B cell (primary cell): ENCODE data around the gene PSMB5. TPM values are rescaled to one million over a fixed set of nuclear protein-coding genes. Genes with fewer than 3 reads are reported as not detected.

Source experiments
- ATAC-seq: fragments of 200-7000 bp; cut with Tn5 transposase; one replicate; pipeline ENCODE4 v1.10.0; 2021; ENCODE audit warnings: low read depth, mild to moderate bottlenecking, moderate number of reproducible peaks, moderate library complexity
- CTCF ChIA-PET: fragments of 350-600 bp; sonication (Branson Sonifier 250); formaldehyde crosslinking; loops from one replicate; lab custom pipeline; 2021; ENCODE audit warnings: antibody characterized with exemption, inconsistent platforms; lab: Charles Lee
- POLR2A ChIA-PET: fragments of 350-600 bp; sonication (Branson Sonifier 250); formaldehyde crosslinking; loops from one replicate; lab custom pipeline; 2021; ENCODE audit warnings: antibody characterized with exemption; lab: Charles Lee
- DNase-seq: peaks from one replicate; pipeline ENCODE4 v3.0.0; 2013
- H2AFZ ChIP-seq: 2 replicates; pipeline ENCODE4 v1.6.1; 2012; ENCODE audit warnings: mild to moderate bottlenecking, low read depth, low read length; ENCODE audit not compliant: insufficient read depth, poor library complexity, severe bottlenecking
- H3K27ac ChIP-seq, 2 donors: 1 replicate in 1 of 2; 2 replicates in 1 of 2; pipeline ENCODE4 v1.5.1; 2012 to 2013; ENCODE audit warnings: low read length in 2 of 2, mild to moderate bottlenecking in 2 of 2, moderate library complexity in 1 of 2
- H3K27me3 ChIP-seq, 4 experiments: fragments of 200-600 bp in 1 of 4; sonication (generic) in 1 of 4; replicated peaks in 1 of 4; 1 replicate in 2 of 4; 2 replicates in 2 of 4; pipeline versions ENCODE4 v1.6.1 to v1.7.0; 2013 to 2016; ENCODE audit warnings: low read length in 3 of 4, mild to moderate bottlenecking in 2 of 4, mixed read lengths in 1 of 4, moderate library complexity in 1 of 4; ENCODE audit not compliant: insufficient read depth in 4 of 4, control insufficient read depth in 3 of 4; ENCODE audit errors: control extremely low read depth in 1 of 4
- H3K36me3 ChIP-seq, 2 experiments: replicated peaks in 1 of 2; 1 replicate in 1 of 2; 2 replicates in 1 of 2; pipeline versions ENCODE4 v1.6.1 to v1.7.1; 2013; ENCODE audit warnings: low read length in 1 of 2; ENCODE audit not compliant: insufficient read depth in 2 of 2, control insufficient read depth in 1 of 2; ENCODE audit errors: control extremely low read depth in 1 of 2, extremely low read depth in 1 of 2
- H3K4me1 ChIP-seq, 2 donors: fragments of 200-600 bp in 1 of 2; sonication (generic) in 1 of 2; 1 replicate in 1 of 2; 2 replicates in 1 of 2; pipeline versions ENCODE4 v1.5.1 to v1.6.1; 2013 to 2017; ENCODE audit warnings: low read length in 2 of 2; ENCODE audit not compliant: control insufficient read depth in 2 of 2, insufficient read depth in 2 of 2
- H3K4me2 ChIP-seq: replicated peaks from 2 replicates; pipeline ENCODE3; 2012; ENCODE audit warnings: mild to moderate bottlenecking, low read depth, low read length; ENCODE audit not compliant: poor library complexity, severe bottlenecking
- H3K4me3 ChIP-seq, 5 experiments: fragments of 200-600 bp in 1 of 5; sonication (generic) in 1 of 5; 1 replicate in 3 of 5; 2 replicates in 2 of 5; pipeline versions ENCODE4 v1.5.1 to v1.7.0; 2011 to 2016; ENCODE audit warnings: low read length in 4 of 5, mild to moderate bottlenecking in 4 of 5, low read depth in 2 of 5, control low read depth in 1 of 5, moderate library complexity in 1 of 5; ENCODE audit not compliant: insufficient read depth in 1 of 5; ENCODE audit errors: control extremely low read depth in 1 of 5, extremely low read depth in 1 of 5
- H3K79me2 ChIP-seq: fragments of 200-600 bp; sonication (generic); one replicate; pipeline ENCODE4 v1.6.0; 2016; ENCODE audit warnings: low read length; ENCODE audit not compliant: control insufficient read depth, insufficient read depth
- H3K9ac ChIP-seq: fragments of 200-600 bp; sonication (generic); 2 replicates; pipeline ENCODE4 v1.6.1; 2017; ENCODE audit warnings: mild to moderate bottlenecking, low read length, moderate library complexity
- H3K9me3 ChIP-seq, 3 donors: one replicate each; pipeline versions ENCODE4 v1.6.1 to v1.7.1; 2013; ENCODE audit warnings: low read length in 2 of 3; ENCODE audit not compliant: control insufficient read depth in 2 of 3, insufficient read depth in 1 of 3; ENCODE audit errors: control extremely low read depth in 1 of 3
- H4K20me1 ChIP-seq: 2 replicates; pipeline ENCODE4 v1.6.0; 2012; ENCODE audit warnings: mild to moderate bottlenecking, low read length; ENCODE audit not compliant: insufficient read depth, control insufficient read depth, poor library complexity, severe bottlenecking
- H3K27ac Mint-ChIP-seq: one replicate; pipeline ENCODE4 v1.8.0; 2021; ENCODE audit warnings: mixed read lengths
- H3K27me3 Mint-ChIP-seq: one replicate; pipeline ENCODE4 v1.8.0; 2021; ENCODE audit warnings: mixed read lengths
- H3K4me1 Mint-ChIP-seq: one replicate; pipeline ENCODE4 v1.8.0; 2021; ENCODE audit warnings: mixed read lengths
- H3K4me3 Mint-ChIP-seq: one replicate; pipeline ENCODE4 v1.8.0; 2021; ENCODE audit warnings: mixed read lengths
- H3K9me3 Mint-ChIP-seq: one replicate; pipeline ENCODE4 v1.8.0; 2022; ENCODE audit warnings: mixed read lengths; ENCODE audit not compliant: insufficient read depth
- EZH2 ChIP-seq: IDR thresholded peaks from 2 replicates; pipeline ENCODE4 v1.6.1; 2012; ENCODE audit warnings: borderline replicate concordance, low read depth, mild to moderate bottlenecking, moderate library complexity, low read length; ENCODE audit not compliant: insufficient read depth, poor library complexity, severe bottlenecking
- WGBS: methylation state at CpG from one replicate; pipeline ENCODE4 v1.1.5; 2013; ENCODE audit warnings: missing lambda C conversion rate; ENCODE audit not compliant: insufficient coverage; 5-methylcytosine and 5-hydroxymethylcytosine counted together
- intact Hi-C: fragments of 100-400 bp; cut with micrococcal nuclease; formaldehyde crosslinking; loops from one replicate; pipeline ENCODE4 v1.10.0; 2022
- polyA plus RNA-seq: library from polyadenylated mRNA; depleted of rRNA; stranded (reverse); fragments of >200 nt; gene quantifications from 2 replicates; pipeline ENCODE4 v1.2.3, GENCODE V29; 2012
- total RNA-seq, 2 donors: library from RNA; stranded (reverse); fragments of 120-200 nt in 1 of 2; gene quantifications; 1 replicate in 1 of 2; 2 replicates in 1 of 2; pipeline versions ENCODE4 v1.2.3 to v1.2.4, GENCODE V29; 2013 to 2022
- TF ChIP-seq, protein P1 (sequence below): fragments of 200-600 bp; IDR thresholded peaks from one replicate; pipeline ENCODE4 v1.8.0; 2022; ENCODE audit warnings: antibody characterized with exemption, mild to moderate bottlenecking

PSMB5 gene
- total and polyA plus RNA-seq, 2 donors (not counting 1 experiment from before 2014, with no cell fraction given), result 16.5 to 29.0 TPM

DNA sequence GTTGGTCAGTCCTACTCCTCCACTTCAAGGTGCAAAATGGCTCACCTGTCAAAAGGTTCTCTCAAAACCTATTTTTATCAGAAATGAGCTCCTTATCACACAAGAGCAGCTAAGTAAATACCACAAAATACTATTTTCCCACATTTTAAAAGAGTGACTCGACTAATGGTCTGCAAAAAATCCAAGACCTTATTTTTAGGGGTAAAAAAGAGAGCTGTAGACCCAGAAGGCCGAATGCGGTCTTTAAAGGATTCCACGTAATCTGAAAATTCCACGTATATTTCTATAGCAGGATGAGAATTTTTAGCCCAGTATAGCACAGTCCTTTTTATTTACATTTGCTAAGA lies 28.5 kb downstream of the PSMB5 start:
- Histone ChIP-seq H3K36me3 (no peaks in the 10 kb centered on the region), H3K9me3 (no peaks in the 10 kb centered on the region), H3K27ac (peak overlapping the region; percentile 75 to 88), H3K27me3 (no peaks in the 10 kb centered on the region), H3K4me3 (peak overlapping the region; percentile 70 to 95 (median 85)), H3K4me1 (peaks cover 24 to 32% of the 10 kb centered on the region in 2 donors), H3K9ac (peak overlapping the region; percentile 81), H3K4me2 (peak overlapping the region; percentile 84), H3K79me2 (peaks cover 7% of the 10 kb centered on the region), H4K20me1 (no peaks in the 10 kb centered on the region), H2AFZ (peak overlapping the region; percentile 95)
- no peaks in the 10 kb centered on the region for H3K9me3 Mint-ChIP-seq
- no peak for TF ChIP-seq EZH2
- TF ChIP-seq, protein P1, sequence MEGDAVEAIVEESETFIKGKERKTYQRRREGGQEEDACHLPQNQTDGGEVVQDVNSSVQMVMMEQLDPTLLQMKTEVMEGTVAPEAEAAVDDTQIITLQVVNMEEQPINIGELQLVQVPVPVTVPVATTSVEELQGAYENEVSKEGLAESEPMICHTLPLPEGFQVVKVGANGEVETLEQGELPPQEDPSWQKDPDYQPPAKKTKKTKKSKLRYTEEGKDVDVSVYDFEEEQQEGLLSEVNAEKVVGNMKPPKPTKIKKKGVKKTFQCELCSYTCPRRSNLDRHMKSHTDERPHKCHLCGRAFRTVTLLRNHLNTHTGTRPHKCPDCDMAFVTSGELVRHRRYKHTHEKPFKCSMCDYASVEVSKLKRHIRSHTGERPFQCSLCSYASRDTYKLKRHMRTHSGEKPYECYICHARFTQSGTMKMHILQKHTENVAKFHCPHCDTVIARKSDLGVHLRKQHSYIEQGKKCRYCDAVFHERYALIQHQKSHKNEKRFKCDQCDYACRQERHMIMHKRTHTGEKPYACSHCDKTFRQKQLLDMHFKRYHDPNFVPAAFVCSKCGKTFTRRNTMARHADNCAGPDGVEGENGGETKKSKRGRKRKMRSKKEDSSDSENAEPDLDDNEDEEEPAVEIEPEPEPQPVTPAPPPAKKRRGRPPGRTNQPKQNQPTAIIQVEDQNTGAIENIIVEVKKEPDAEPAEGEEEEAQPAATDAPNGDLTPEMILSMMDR, result no peak
- ChIA-PET CTCF (interaction anchor here (0.6 to 6.7 kb wide), 27 partner anchors 11 to 436 kb away, joined by 3 to 89 read pairs (median 5); partner anchors contain the start of genes AJUBA, CDH24, DAD1 and HAUS4), POLR2A (interaction anchor here (1.6 to 2.2 kb wide), 4 partner anchors 10 to 183 kb away, joined by 5 to 20 read pairs (median 10); partner anchors contain the start of genes ACIN1, C14orf119 and PSMB5)
- H3K27ac Mint-ChIP-seq, result peak overlapping the region; percentile 98
- peak overlapping the region; percentile 99 for H3K4me3 Mint-ChIP-seq
- no CpG with 5 or more reads among the region's 5 CpGs for WGBS
- H3K27me3 Mint-ChIP-seq, result no peaks in the 10 kb centered on the region
- peaks cover 39% of the 10 kb centered on the region for H3K4me1 Mint-ChIP-seq
- ATAC-seq (no peak), DNase-seq (no peak)
- intact Hi-C loops, result loop anchor here (2.0 to 10.0 kb wide), 4 partner anchors 19 to 299 kb away; partner anchors contain the start of genes BCL2L2, CDH24, HAUS4 and PPP1R3E
